A673 (cell line): ENCODE data around the gene MS4A2.

ENCODE experiments used
- CTCF ChIP-seq: fragments of 300-800, 200-600 bp; sonication (generic); conservative IDR thresholded peaks from 2 replicates; pipeline ENCODE4 v1.5.1; 2017; ENCODE audit warnings: low read depth, mild to moderate bottlenecking, antibody characterized with exemption, low read length, moderate library complexity, mixed read lengths
- EZH2 ChIP-seq: fragments of 200-600 bp; sonication (generic); IDR thresholded peaks from 2 replicates; pipeline ENCODE4 v1.6.1; 2017; ENCODE audit warnings: borderline replicate concordance, low read depth, mild to moderate bottlenecking, mixed read lengths, antibody characterized with exemption, low read length; ENCODE audit not compliant: poor library complexity, severe bottlenecking

- TF ChIP-seq CTCF, result no peak
- TF ChIP-seq EZH2, result no peak
These were observed 11.1 kb upstream of the MS4A2 start for GRCh38 chr11:60077216-60077817.
